ENCODE results near the gene CCDC88C. TPM values are rescaled to one million over a fixed set of nuclear protein-coding genes. Genes with fewer than 3 reads are reported as not detected.

The CCDC88C gene
- total RNA-seq, 1 donor from 2014 or later, result 17.8 TPM

GRCh38 chr14:91394105-91395081, 23.2 kb downstream of the CCDC88C start:
- no peak overlapping the region for H3K4me3 Mint-ChIP-seq
- peaks cover 11% of the 10 kb centered on the region for H3K9me3 Mint-ChIP-seq
- H3K27me3 ChIP-seq, result no peaks in the 10 kb centered on the region
- H3K27ac ChIP-seq, result no peak overlapping the region
- DNase-seq (ENCODE audit: low spot score), result no peak
- H3F3A ChIP-seq (ENCODE audit: low read depth), result peaks cover 25% of the 10 kb centered on the region
- TF ChIP-seq EZH2phosphoT487 (IDR thresholded peaks at IDR 0.05), result no peak
- TF ChIP-seq EZH2 (IDR thresholded peaks at IDR 0.05), result no peak
- TF ChIP-seq, protein P1, sequence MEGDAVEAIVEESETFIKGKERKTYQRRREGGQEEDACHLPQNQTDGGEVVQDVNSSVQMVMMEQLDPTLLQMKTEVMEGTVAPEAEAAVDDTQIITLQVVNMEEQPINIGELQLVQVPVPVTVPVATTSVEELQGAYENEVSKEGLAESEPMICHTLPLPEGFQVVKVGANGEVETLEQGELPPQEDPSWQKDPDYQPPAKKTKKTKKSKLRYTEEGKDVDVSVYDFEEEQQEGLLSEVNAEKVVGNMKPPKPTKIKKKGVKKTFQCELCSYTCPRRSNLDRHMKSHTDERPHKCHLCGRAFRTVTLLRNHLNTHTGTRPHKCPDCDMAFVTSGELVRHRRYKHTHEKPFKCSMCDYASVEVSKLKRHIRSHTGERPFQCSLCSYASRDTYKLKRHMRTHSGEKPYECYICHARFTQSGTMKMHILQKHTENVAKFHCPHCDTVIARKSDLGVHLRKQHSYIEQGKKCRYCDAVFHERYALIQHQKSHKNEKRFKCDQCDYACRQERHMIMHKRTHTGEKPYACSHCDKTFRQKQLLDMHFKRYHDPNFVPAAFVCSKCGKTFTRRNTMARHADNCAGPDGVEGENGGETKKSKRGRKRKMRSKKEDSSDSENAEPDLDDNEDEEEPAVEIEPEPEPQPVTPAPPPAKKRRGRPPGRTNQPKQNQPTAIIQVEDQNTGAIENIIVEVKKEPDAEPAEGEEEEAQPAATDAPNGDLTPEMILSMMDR (IDR thresholded peaks at IDR 0.05), result no peak
- peaks cover 53% of the 10 kb centered on the region for H3K4me1 Mint-ChIP-seq
- H3K4me3 ChIP-seq, result no peak overlapping the region
- H3K9ac ChIP-seq, result no peak overlapping the region
- no peak overlapping the region for H3K27ac Mint-ChIP-seq
- H3K27me3 Mint-ChIP-seq (ENCODE audit: insufficient read depth, low read depth), result no peaks in the 10 kb centered on the region
- H3K4me1 ChIP-seq, result peaks cover 60% of the 10 kb centered on the region
- H3K9me3 ChIP-seq (ENCODE audit: low read depth), result no peaks in the 10 kb centered on the region
- peaks cover 99% of the 10 kb centered on the region for H3K79me2 ChIP-seq (ENCODE audit: low read depth)
- no peaks in the 10 kb centered on the region for H3K36me3 ChIP-seq
- no peak overlapping the region for H2AFZ ChIP-seq (replicated peaks)
- H3K4me2 ChIP-seq, result no peak overlapping the region
- peaks cover 8% of the 10 kb centered on the region for H3K36me3 Mint-ChIP-seq
- peaks cover 88% of the 10 kb centered on the region for H4K20me1 ChIP-seq (ENCODE audit: low read depth)

GRCh38 chr14:91392623-91393303, 24.9 kb downstream of the CCDC88C start:
- peaks cover 88% of the 10 kb centered on the region for H4K20me1 ChIP-seq (ENCODE audit: low read depth)
- no peak for DNase-seq (ENCODE audit: low spot score)
- H3K36me3 ChIP-seq, result no peaks in the 10 kb centered on the region
- H3K4me3 Mint-ChIP-seq, result no peak overlapping the region
- H3K9me3 ChIP-seq (ENCODE audit: low read depth), result no peaks in the 10 kb centered on the region
- H3F3A ChIP-seq (ENCODE audit: low read depth), result peaks cover 28% of the 10 kb centered on the region
- H3K9ac ChIP-seq, result no peak overlapping the region
- no peak for TF ChIP-seq EZH2 (IDR thresholded peaks at IDR 0.05)
- TF ChIP-seq EZH2phosphoT487 (IDR thresholded peaks at IDR 0.05), result no peak
- H3K4me3 ChIP-seq, result no peak overlapping the region
- peaks cover 11% of the 10 kb centered on the region for H3K9me3 Mint-ChIP-seq
- H2AFZ ChIP-seq (replicated peaks), result no peak overlapping the region
- peak overlapping the region; percentile 66 for H3K27ac ChIP-seq
- H3K27me3 Mint-ChIP-seq (ENCODE audit: insufficient read depth, low read depth), result peaks cover 2% of the 10 kb centered on the region
- H3K4me2 ChIP-seq, result peak overlapping the region; percentile 43
- peaks cover 58% of the 10 kb centered on the region for H3K4me1 Mint-ChIP-seq
- H3K27me3 ChIP-seq, result no peaks in the 10 kb centered on the region
- no peak overlapping the region for H3K27ac Mint-ChIP-seq
- H3K4me1 ChIP-seq, result peaks cover 55% of the 10 kb centered on the region
- peaks cover 99% of the 10 kb centered on the region for H3K79me2 ChIP-seq (ENCODE audit: low read depth)
- H3K36me3 Mint-ChIP-seq, result peaks cover 8% of the 10 kb centered on the region

GRCh38 chr14:91390165-91390778, 27.3 kb downstream of the CCDC88C start:
- Mint-ChIP-seq H3K4me3 (no peak overlapping the region), H3K27me3 (ENCODE audit: insufficient read depth, low read depth) (peaks cover 2% of the 10 kb centered on the region), H3K27ac (no peak overlapping the region), H3K4me1 (peaks cover 47% of the 10 kb centered on the region), H3K9me3 (peaks cover 6% of the 10 kb centered on the region), H3K36me3 (peaks cover 8% of the 10 kb centered on the region)
- no peak overlapping the region for H2AFZ ChIP-seq (replicated peaks)
- H3K4me2 ChIP-seq, result no peak overlapping the region
- no peaks in the 10 kb centered on the region for H3K27me3 ChIP-seq
- no peak overlapping the region for H3K9ac ChIP-seq
- H3K79me2 ChIP-seq (ENCODE audit: low read depth), result peaks cover 99% of the 10 kb centered on the region
- H3K4me3 ChIP-seq, result no peak overlapping the region
- DNase-seq (ENCODE audit: low spot score), result no peak
- no peaks in the 10 kb centered on the region for H3K9me3 ChIP-seq (ENCODE audit: low read depth)
- no peaks in the 10 kb centered on the region for H3K36me3 ChIP-seq
- TF ChIP-seq EZH2 (IDR thresholded peaks at IDR 0.05) (no peak), EZH2phosphoT487 (IDR thresholded peaks at IDR 0.05) (no peak)
- TF ChIP-seq, protein P1 (IDR thresholded peaks at IDR 0.05), result no peak
- peaks cover 28% of the 10 kb centered on the region for H3F3A ChIP-seq (ENCODE audit: low read depth)
- H4K20me1 ChIP-seq (ENCODE audit: low read depth), result peaks cover 85% of the 10 kb centered on the region
- H3K4me1 ChIP-seq, result peaks cover 45% of the 10 kb centered on the region
- no peak overlapping the region for H3K27ac ChIP-seq
